ENCODE data around the gene ATP4B. TPM values are rescaled to one million over a fixed set of nuclear protein-coding genes. Genes with fewer than 3 reads are reported as not detected.

Gene ATP4B
- total RNA-seq, 2 donors from 2014 or later = not detected

- Histone ChIP-seq H3K9ac (ENCODE audit: low read depth in 2 of 2, low read length in 2 of 2) (no peak overlapping the region), H3K4me1 (no peaks in the 10 kb centered on the region), H3K9me3 (no peaks in the 10 kb centered on the region), H3K4me3 (no peak overlapping the region), H3K27me3 (no peaks in the 10 kb centered on the region), H3K36me3 (no peaks in the 10 kb centered on the region), H3K27ac (no peak overlapping the region)
- no peak for DNase-seq
- intact Hi-C loops (cut with DNase I) = no loop called here
- no peak for TF ChIP-seq CTCF (IDR thresholded peaks at IDR 0.05)
These were observed 7.8 kb upstream of the ATP4B start for GRCh38 chr13:113665597-113666328.

GRCh38 chr13:113664751-113665596 lies 7.0 kb upstream of the ATP4B start:
- no peak for TF ChIP-seq CTCF (IDR thresholded peaks at IDR 0.05)
- H3K9me3 ChIP-seq = no peaks in the 10 kb centered on the region
- intact Hi-C loops (cut with DNase I) = no loop called here

GRCh38 chr13:113663934-113664333 lies 5.9 kb upstream of the ATP4B start:
- H3K27me3 ChIP-seq = no peaks in the 10 kb centered on the region
- H3K27ac ChIP-seq = no peak overlapping the region
- no peaks in the 10 kb centered on the region for H3K4me1 ChIP-seq
- no peaks in the 10 kb centered on the region for H3K9me3 ChIP-seq
- peak; percentile 41 for DNase-seq
- no peaks in the 10 kb centered on the region for H3K36me3 ChIP-seq
- TF ChIP-seq CTCF (IDR thresholded peaks at IDR 0.05) = no peak
- intact Hi-C loops (cut with DNase I) = no loop called here
- no peak overlapping the region for H3K4me3 ChIP-seq
- no peak overlapping the region for H3K9ac ChIP-seq (ENCODE audit: low read depth in 2 of 2, low read length in 2 of 2)

More at GRCh38 chr13:113664751-113665596, 7.0 kb upstream of the ATP4B start:
- H3K4me1 ChIP-seq = no peaks in the 10 kb centered on the region
- no peak overlapping the region for H3K9ac ChIP-seq (ENCODE audit: low read depth in 2 of 2, low read length in 2 of 2)
- no peak for DNase-seq
- no peaks in the 10 kb centered on the region for H3K36me3 ChIP-seq
- H3K27me3 ChIP-seq = no peaks in the 10 kb centered on the region
- no peak overlapping the region for H3K4me3 ChIP-seq
- no peak overlapping the region for H3K27ac ChIP-seq

GRCh38 chr13:113661509-113661908 lies 3.5 kb upstream of the ATP4B start:
- H3K36me3 ChIP-seq = no peaks in the 10 kb centered on the region
- no peak overlapping the region for H3K4me3 ChIP-seq
- TF ChIP-seq CTCF (IDR thresholded peaks at IDR 0.05) = no peak
- intact Hi-C loops (cut with DNase I) = no loop called here
- H3K27ac ChIP-seq = no peak overlapping the region
- H3K9ac ChIP-seq (ENCODE audit: low read depth in 2 of 2, low read length in 2 of 2) = no peak overlapping the region
- no peaks in the 10 kb centered on the region for H3K27me3 ChIP-seq
- no peaks in the 10 kb centered on the region for H3K9me3 ChIP-seq
- no peaks in the 10 kb centered on the region for H3K4me1 ChIP-seq
- no peak for DNase-seq

GRCh38 chr13:113660066-113660465 lies 2.1 kb upstream of the ATP4B start:
- intact Hi-C loops (cut with DNase I) = no loop called here
- Histone ChIP-seq H3K9ac (ENCODE audit: low read depth in 2 of 2, low read length in 2 of 2) (no peak overlapping the region), H3K4me1 (no peaks in the 10 kb centered on the region), H3K27me3 (no peaks in the 10 kb centered on the region), H3K9me3 (no peaks in the 10 kb centered on the region), H3K4me3 (no peak overlapping the region), H3K27ac (no peak overlapping the region), H3K36me3 (no peaks in the 10 kb centered on the region)
- no peak for DNase-seq
- no peak for TF ChIP-seq CTCF (IDR thresholded peaks at IDR 0.05)

Measured in colonic mucosa (tissue), 4 donors.